ENCODE results near the gene HAPSTR1.

HAPSTR1 gene

DNA sequence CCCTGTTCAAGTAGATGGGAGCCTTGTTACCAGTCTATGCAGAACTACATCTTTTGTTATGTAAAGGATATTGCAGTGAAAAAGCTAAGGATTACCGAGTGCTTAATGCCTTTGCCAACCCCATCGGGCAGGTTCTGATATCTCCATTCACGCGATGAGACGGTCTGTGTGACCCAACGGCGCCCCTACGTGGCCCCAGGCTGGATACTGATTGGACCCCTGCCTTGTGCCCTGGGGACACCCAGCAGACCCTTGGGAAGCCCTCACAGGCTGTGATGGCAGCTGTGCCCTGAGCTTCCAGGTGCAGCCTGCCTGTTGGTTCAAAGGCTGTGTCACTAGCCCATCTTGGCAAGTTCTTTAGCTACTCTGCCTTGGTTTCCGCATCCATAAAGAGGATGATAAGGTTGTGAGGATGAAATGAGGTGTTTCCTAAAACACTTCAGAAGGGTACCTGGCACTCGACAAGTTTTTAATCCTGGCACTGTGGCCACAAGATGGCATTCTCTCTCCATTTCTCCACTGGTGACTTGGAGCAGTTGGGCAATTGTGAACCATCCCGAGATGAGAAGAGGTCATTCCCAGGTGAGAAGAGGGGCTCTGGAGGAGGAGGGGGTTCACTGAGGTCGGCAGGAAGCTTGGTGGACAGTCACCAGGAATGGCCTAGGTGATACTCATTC lies 33.6 kb downstream of the HAPSTR1 start:
- no peak for DNase-seq

DNA sequence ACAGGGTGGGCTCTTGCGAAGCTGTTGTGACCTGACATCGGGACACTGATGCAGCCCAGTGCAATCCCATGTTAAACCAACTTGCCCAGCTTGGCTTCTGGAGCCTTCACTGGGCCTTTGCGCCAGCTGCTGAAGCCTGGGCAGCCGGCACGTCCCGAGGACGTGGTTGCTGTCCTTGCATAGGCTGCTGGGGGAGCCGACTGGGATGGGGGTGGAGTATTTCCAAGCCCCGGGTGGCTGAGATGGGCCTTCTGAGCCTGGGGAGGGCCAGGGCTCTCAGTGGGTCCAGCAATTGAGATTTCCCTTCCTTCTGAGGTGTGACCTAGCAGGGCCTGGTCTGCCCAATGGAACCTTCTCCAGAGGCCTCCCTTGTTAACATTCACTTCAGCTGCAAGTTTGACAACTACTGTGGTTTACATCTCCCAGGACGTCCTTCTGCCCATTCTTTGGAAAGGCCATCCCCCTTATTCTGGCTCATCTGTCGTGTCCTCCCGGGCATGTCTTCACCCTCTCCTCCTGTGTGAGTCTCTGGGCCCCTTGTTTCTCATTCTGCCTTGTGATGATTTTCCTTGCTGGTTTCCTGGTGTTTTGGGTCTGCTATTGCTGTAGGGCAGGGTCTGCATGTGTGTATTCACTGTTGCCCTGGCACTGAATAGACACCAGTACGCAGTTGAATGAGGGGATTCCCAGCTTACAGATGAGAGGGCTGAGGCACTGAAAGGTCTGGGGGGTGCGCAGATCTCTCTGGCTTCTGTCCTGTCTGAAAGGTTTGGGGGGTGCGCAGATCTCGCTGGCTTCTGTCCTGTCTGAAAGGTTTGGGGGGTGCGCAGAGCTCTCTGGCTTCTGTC lies 34.4 kb downstream of the HAPSTR1 start:
- DNase-seq = no peak

DNA sequence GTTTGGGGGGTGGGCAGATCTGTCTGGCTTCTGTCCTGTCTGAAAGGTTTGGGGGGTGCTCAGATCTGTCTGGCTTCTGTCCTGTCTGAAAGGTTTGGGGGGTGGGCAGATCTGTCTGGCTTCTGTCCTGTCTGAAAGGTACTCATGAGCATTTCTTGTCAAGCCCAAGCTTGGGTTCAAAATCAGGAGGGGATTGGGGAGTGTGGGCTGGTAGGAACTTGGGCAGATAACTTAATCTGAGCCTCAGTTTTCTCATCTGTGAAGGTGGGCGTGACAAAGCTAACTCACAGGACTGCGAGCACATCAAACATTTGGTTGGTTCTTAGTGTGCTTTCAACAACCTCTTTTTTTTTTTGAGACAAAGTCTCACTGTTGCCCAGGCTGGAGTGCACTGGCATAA lies 35.2 kb downstream of the HAPSTR1 start:
- no peak for DNase-seq

DNA sequence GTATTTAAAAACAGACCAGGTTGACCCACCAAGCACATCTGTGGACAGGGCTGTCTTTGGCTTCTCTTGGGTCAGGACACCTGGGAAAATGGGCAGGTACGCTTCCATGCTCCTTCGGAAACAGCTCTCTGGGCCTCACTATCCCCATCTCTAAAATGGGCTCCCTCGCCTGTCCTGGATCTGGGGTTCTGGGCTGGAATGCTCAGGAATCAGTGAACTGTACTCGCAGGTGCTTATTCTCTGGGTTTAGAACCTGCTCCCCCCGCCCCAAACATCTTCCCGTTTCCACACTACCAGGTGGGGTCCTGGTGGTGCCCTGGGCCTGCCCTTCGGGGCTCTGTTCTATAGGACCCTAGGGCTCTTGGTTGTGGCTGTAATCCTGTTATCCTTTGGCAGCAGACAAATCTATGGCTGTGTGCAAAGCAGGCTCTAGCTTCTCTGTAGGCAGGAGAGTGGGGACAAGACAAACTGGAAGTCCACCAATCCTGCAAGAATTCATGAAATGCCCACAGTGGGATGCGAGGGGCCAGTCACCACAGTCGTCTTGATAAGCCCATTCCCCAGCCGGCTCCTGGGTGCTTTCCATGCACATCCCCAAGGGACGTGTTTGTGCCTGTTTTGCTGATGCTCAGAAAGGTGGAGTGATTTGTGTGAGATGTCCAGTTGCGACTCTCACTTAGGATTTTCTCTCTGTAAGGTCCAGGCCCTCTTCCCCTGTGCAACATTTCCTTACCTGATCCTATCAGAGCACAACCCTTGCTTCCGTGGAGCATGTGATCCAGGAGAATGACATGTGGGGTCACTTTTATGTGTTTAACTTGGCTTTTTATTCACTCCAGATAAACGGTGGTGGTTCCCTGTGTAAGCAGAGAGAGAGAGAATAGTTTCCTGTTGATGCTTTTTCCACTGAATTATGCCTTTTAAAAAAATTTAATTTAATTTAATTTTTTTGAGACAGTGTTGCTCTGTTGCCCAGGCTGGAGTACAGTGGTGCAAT lies 37.2 kb downstream of the HAPSTR1 start:
- no peak for DNase-seq

DNA sequence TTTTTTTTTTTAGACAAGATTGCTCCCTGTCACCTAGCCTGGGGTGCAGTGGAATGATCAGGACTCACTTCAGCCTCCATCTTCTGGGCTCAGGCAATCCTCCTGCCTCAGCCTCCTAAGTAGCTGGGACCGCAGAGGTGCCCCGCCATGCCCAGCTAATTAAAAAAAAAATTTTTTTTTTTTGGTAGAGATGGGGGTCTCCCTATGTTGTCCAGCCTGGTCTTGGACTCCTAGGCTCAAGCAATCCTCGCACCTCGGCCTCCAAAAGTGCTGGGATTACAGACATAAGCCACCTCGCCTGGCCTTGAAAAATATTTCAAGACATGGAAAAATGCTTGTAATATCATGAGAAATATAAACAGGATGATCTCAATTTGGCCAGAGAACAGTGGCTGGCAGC lies 42.9 kb downstream of the HAPSTR1 start:
- no peak for DNase-seq

DNA sequence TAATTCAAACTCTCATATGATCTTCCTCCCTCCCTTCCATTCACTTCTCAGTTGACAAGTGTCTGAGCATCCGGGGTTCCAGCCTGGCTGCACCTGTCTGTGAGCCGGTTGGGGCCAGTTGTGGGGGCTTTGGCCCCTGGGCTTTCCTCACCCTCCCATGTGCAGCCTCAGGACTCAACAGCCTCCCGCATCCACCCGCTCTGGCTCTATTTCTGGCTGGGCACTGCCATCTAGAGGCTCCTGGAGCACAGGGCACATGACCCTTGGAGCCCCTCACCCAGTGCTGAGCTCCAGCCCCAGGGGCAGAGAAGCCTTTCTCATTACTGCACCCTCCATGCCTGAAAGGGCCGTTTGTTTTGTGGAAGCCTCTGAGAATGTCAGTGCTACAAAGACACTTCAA lies 43.3 kb downstream of the HAPSTR1 start:
- peak; percentile 56 for DNase-seq

DNA sequence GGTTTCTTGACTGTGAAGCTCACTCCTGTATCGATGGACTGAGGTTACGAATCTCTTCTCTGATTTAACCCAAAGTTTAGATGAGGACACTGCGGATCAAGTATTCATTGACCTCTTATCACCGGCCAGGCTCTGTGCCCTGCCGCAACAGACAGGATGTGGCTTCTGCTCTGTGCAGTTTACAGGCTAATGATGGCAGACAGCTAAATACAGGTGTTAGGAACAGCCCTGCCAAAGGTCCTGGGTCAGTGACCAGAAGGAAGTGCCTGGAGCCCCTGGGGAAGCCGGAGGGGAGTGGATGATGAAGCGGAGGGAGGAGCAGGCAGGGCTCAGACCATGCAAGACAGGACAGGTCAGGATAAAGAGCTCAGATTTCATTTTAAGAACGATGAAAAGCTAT lies 44.4 kb downstream of the HAPSTR1 start:
- DNase-seq = no peak

DNA sequence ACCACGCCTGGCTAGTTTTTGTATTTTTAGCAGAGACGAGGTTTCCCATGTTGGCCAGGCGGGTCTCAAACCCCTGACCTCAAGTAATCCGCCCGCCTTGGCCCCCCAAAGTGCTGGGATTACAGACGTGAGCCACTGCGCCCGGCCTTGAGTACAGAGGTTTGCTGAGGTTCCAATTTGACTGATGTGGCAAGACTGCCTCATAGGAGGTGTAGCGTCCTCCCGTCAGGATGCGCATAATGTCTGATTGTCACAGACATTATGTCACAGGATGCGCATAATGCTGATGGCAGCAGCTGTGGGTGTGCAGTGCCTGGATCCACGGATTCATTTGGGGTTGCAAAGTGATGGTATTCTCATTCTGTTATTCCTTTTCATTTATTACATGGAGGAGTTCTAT lies 45.2 kb downstream of the HAPSTR1 start:
- DNase-seq = no peak

DNA sequence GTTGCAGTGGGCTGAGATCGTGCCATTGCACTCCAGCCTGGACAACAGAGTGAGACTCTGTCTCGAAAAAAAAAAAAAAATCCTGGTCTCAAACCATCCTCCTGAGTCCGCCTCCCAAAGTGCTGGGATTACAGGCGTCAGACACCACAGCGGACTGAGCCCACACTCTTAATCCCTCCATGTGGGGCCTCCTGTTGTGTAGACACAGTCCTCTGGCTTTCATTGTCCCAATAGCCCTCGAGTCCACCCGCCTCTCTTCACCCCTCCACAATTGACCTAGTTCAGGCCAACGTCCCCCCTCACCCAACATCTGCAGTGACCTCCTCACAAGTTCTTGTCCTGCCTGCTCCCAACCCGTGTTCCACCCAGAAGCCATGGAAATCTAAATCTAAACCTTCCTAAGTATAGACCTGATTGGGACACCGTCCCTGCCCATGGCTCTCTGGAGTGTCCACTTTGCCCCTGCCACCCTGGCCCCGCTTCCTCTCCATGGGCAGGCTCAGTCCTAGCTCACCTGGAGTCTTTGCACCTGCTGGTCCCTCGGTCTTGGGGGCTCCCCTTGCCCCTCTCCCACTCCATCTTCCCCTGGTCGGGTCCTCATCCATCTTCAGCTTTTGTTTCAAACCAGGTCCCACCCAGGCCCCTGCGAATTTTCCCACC lies 46.7 kb downstream of the HAPSTR1 start:
- DNase-seq = no peak

DNA sequence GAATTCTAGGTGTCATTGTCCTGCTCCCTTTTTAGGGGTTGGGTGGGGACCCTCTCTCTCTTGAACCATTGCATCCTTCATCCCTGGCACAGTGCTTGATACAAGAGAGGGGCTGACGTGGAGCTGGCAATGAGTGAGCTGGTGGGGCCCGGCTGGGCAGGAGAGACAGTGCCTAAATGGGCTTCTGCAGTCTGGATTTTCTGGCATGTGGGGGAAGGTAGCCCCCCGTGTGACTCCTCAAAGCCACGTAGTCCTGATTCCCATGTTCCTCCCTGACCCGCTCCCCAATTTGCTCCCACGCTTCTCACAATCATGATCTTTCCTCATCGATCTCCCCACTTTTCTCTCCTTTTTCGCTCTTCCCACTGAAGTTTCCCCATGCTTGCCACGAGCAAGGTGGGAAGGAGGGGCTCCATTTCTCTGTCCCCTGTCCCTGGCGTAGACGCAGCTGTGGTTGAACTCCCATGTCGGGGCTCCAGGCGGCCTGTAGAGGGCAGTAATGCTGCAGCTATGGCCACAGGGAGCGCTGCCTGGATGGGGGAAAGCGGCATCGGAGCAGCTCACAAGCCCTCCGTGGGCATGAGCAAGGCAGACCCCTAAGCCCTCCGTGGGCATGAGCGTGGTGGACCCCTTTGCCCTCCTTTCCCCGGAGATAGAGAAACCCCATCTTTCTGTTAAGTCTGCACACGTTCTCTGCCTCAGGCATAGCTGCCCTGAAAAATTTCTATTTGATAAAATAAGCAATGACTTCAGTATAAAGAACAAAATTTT lies 47.5 kb downstream of the HAPSTR1 start:
- peak; percentile 65 for DNase-seq

DNA sequence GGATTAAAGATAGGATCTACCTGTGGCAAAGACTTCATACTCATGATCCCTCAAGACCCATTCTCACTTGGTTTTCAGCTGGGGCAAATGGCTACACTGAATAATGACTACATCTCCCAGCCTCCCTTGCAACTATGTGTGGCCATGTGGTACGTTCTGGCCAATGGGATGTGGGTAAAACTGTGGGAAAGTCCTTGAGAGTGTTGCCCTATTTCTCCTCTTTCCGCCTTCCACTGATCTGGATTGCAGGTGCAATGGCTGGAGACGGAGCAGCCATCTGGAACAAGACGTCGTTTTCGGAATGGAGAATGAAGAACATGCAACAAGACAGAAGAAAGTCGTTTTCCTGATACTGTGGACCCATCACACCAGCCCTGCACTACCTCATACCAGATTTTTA lies 48.5 kb downstream of the HAPSTR1 start:
- peak; percentile 30 for DNase-seq

All from EL (cell line).